Keratinocyte (primary cell): ENCODE data around the gene CCDC197. TPM values are rescaled to one million over a fixed set of nuclear protein-coding genes. Genes with fewer than 3 reads are reported as not detected.

Source experiments
- DNase-seq: peaks from one replicate; pipeline ENCODE4 v3.0.0-alpha.2; 2011; ENCODE audit warnings: low read depth, missing footprints, low spot score
- FAIRE-seq: peaks from 2 replicates; lab custom pipeline; 2011; peaks lifted over from hg19 to GRCh38; lab: Jason Lieb, UNC
- H2AFZ ChIP-seq: 2 replicates; pipeline ENCODE4 v1.6.0; 2012; ENCODE audit warnings: low read length, control low read depth, inconsistent platforms; ENCODE audit not compliant: control insufficient read depth
- H3K27ac ChIP-seq: 2 replicates; pipeline ENCODE4 v1.5.1; 2011; ENCODE audit warnings: low read length; ENCODE audit not compliant: control insufficient read depth, insufficient read depth
- H3K27me3 ChIP-seq: 3 replicates; pipeline ENCODE4 v1.6.0; 2011; ENCODE audit warnings: low read length; ENCODE audit not compliant: control insufficient read depth, insufficient read depth; ENCODE audit errors: extremely low read depth
- H3K36me3 ChIP-seq, 2 experiments: 2 replicates in 1 of 2; 3 replicates in 1 of 2; pipeline ENCODE4 v1.5.1; 2011; ENCODE audit warnings: low read length in 2 of 2, mild to moderate bottlenecking in 1 of 2; ENCODE audit not compliant: control insufficient read depth in 2 of 2, insufficient read depth in 2 of 2; ENCODE audit errors: extremely low read depth in 1 of 2
- H3K4me1 ChIP-seq: 3 replicates; pipeline ENCODE4 v1.5.1; 2011; ENCODE audit warnings: low read length; ENCODE audit not compliant: control insufficient read depth, insufficient read depth; ENCODE audit errors: extremely low read depth
- H3K4me2 ChIP-seq: 3 replicates; pipeline ENCODE4 v1.6.0; 2011; ENCODE audit warnings: low read depth, low read length; ENCODE audit not compliant: control insufficient read depth, insufficient read depth; ENCODE audit errors: extremely low read depth
- H3K4me3 ChIP-seq, 3 experiments: fragments of 200-600 bp in 1 of 3; sonication (generic) in 1 of 3; 2 replicates in 2 of 3; 3 replicates in 1 of 3; pipeline ENCODE4 v1.5.1; 2011 to 2016; ENCODE audit warnings: low read length in 3 of 3, mild to moderate bottlenecking in 3 of 3, control low read depth in 2 of 3, inconsistent platforms in 1 of 3, low read depth in 1 of 3, mixed read lengths in 1 of 3, mixed run types in 1 of 3, moderate library complexity in 1 of 3; ENCODE audit not compliant: control insufficient read depth in 2 of 3, insufficient read depth in 2 of 3; ENCODE audit errors: extremely low read depth in 1 of 3
- H3K79me2 ChIP-seq: 2 replicates; pipeline ENCODE4 v1.6.0; 2012; ENCODE audit warnings: low read length; ENCODE audit not compliant: control insufficient read depth, insufficient read depth
- H3K9ac ChIP-seq: 3 replicates; pipeline ENCODE4 v1.6.0; 2011; ENCODE audit warnings: low read length; ENCODE audit not compliant: control insufficient read depth, insufficient read depth; ENCODE audit errors: extremely low read depth
- H3K9me1 ChIP-seq: 3 replicates; pipeline ENCODE4 v1.6.0; 2011; ENCODE audit warnings: low read length; ENCODE audit not compliant: control insufficient read depth, insufficient read depth; ENCODE audit errors: extremely low read depth
- H3K9me3 ChIP-seq: 2 replicates; pipeline ENCODE4 v1.5.1; 2012; ENCODE audit warnings: low read depth, low read length; ENCODE audit not compliant: control insufficient read depth
- H4K20me1 ChIP-seq: 3 replicates; pipeline ENCODE4 v1.6.0; 2011; ENCODE audit warnings: low read length; ENCODE audit not compliant: control insufficient read depth, insufficient read depth; ENCODE audit errors: extremely low read depth
- CTCF ChIP-seq, 3 experiments: IDR thresholded peaks in 1 of 3; conservative IDR thresholded peaks in 1 of 3; optimal IDR thresholded peaks in 1 of 3; 2 replicates in 2 of 3; 3 replicates in 1 of 3; pipeline versions ENCODE3 to v1.5.1; 2011; ENCODE audit warnings: low read length in 3 of 3, mild to moderate bottlenecking in 3 of 3, moderate library complexity in 2 of 3, control low read depth in 1 of 3, inconsistent platforms in 1 of 3; ENCODE audit not compliant: insufficient read depth in 2 of 3; ENCODE audit errors: extremely low read depth in 1 of 3
- EZH2 ChIP-seq: IDR thresholded peaks from one replicate; pipeline ENCODE4 v1.6.1; 2012; ENCODE audit warnings: inconsistent platforms, mild to moderate bottlenecking, low read length, moderate library complexity
- dilution Hi-C: fragments of 300-500 bp; cut with MboI; formaldehyde crosslinking; loops from one replicate; pipeline ENCODE4 v1.7.0; 2020; ENCODE audit warnings: low sequenced_read_pairs; ENCODE audit not compliant: extremely low pct_ligation_motif_present
- polyA plus RNA-seq, 5 experiments: library from polyadenylated mRNA; depleted of rRNA in 3 of 5; stranded (reverse) in 3 of 5; stranded (forward) in 1 of 5; unstranded in 1 of 5; fragments of >200 nt; gene quantifications; 1 replicate in 1 of 5; 2 replicates in 3 of 5; 3 replicates in 1 of 5; pipeline versions ENCODE4 v1.2.1 to v1.2.3, GENCODE V29; 2011 to 2012; ENCODE audit warnings: missing spikeins in 2 of 5, low read depth in 1 of 5, low replicate concordance in 1 of 5

Gene CCDC197
- polyA plus RNA-seq, 1 donor (not counting 4 experiments of a cell fraction or from before 2014, with no cell fraction given): not detected

GRCh38 chr14:94011795-94012194 is 14.7 kb downstream of the CCDC197 start:
- Histone ChIP-seq H3K79me2 (no peaks in the 10 kb centered on the region), H2AFZ (no peak overlapping the region), H3K9ac (no peak overlapping the region), H3K4me2 (no peak overlapping the region), H3K4me3 (no peak overlapping the region), H4K20me1 (no peaks in the 10 kb centered on the region), H3K9me1 (no peaks in the 10 kb centered on the region), H3K27ac (no peak overlapping the region), H3K36me3 (no peaks in the 10 kb centered on the region), H3K4me1 (peaks cover 11% of the 10 kb centered on the region), H3K9me3 (no peaks in the 10 kb centered on the region), H3K27me3 (peaks cover 4% of the 10 kb centered on the region)
- FAIRE-seq (no peak), DNase-seq (no peak)
- dilution Hi-C loops: no loop called here
- no peak for TF ChIP-seq CTCF (optimal IDR thresholded peaks at IDR 0.05 in 1 of 3, IDR thresholded peaks at IDR 0.05 in 1 of 3, conservative IDR thresholded peaks at IDR 0.05 in 1 of 3; ENCODE audit: extremely low read depth in 1 of 3, insufficient read depth in 2 of 3, low read length in 3 of 3)
- TF ChIP-seq EZH2: no peak

GRCh38 chr14:94014382-94014781 is 17.3 kb downstream of the CCDC197 start:
- FAIRE-seq: no peak
- no peaks in the 10 kb centered on the region for H3K9me3 ChIP-seq
- no peak overlapping the region for H3K4me3 ChIP-seq

More at GRCh38 chr14:94014382-94014781, 17.3 kb downstream of the CCDC197 start:
- Histone ChIP-seq H3K36me3 (no peaks in the 10 kb centered on the region), H3K27me3 (peaks cover 4% of the 10 kb centered on the region), H3K9me1 (no peaks in the 10 kb centered on the region), H2AFZ (no peak overlapping the region), H3K79me2 (no peaks in the 10 kb centered on the region), H3K4me1 (peaks cover 10% of the 10 kb centered on the region), H3K9ac (no peak overlapping the region), H3K27ac (no peak overlapping the region), H4K20me1 (no peaks in the 10 kb centered on the region), H3K4me2 (no peak overlapping the region)
- TF ChIP-seq CTCF (optimal IDR thresholded peaks at IDR 0.05 in 1 of 3, IDR thresholded peaks at IDR 0.05 in 1 of 3, conservative IDR thresholded peaks at IDR 0.05 in 1 of 3; ENCODE audit: extremely low read depth in 1 of 3, insufficient read depth in 2 of 3, low read length in 3 of 3): no peak
- TF ChIP-seq EZH2: no peak
- dilution Hi-C loops: no loop called here
- no peak for DNase-seq
